Mucosa of rectum (tissue), 2 donors: Measurements from ENCODE around the gene HPS5.

Experiments
- H3K27ac ChIP-seq, 2 donors: one replicate each; pipeline ENCODE4 v1.7.0; 2013; ENCODE audit warnings: inconsistent platforms in 2 of 2, low read depth in 2 of 2, low read length in 2 of 2
- H3K27me3 ChIP-seq, 2 donors: one replicate each; pipeline ENCODE4 v1.7.0; 2013; ENCODE audit warnings: low read length in 2 of 2; ENCODE audit not compliant: control insufficient read depth in 2 of 2, insufficient read depth in 2 of 2
- H3K36me3 ChIP-seq, 2 donors: one replicate each; pipeline ENCODE4 v1.7.0; 2013; ENCODE audit warnings: low read length in 2 of 2; ENCODE audit not compliant: control insufficient read depth in 2 of 2, insufficient read depth in 2 of 2
- H3K4me1 ChIP-seq, 2 donors: one replicate each; pipeline ENCODE4 v1.7.0; 2013; ENCODE audit warnings: low read length in 2 of 2, mild to moderate bottlenecking in 1 of 2; ENCODE audit not compliant: control insufficient read depth in 2 of 2, insufficient read depth in 2 of 2
- H3K4me3 ChIP-seq, 2 donors: one replicate each; pipeline ENCODE4 v1.7.0; 2013; ENCODE audit warnings: low read length in 2 of 2
- H3K9ac ChIP-seq, 2 donors: one replicate each; pipeline ENCODE4 v1.7.0; 2013; ENCODE audit warnings: low read length in 2 of 2, low read depth in 1 of 2, mild to moderate bottlenecking in 1 of 2
- H3K9me3 ChIP-seq, 2 donors: one replicate each; pipeline ENCODE4 v1.7.0; 2013; ENCODE audit warnings: low read length in 2 of 2; ENCODE audit not compliant: control insufficient read depth in 2 of 2
- donor health status: healthy.
- donor health status: Normal muscosa, but diverticular disease.

Gene HPS5

DNA sequence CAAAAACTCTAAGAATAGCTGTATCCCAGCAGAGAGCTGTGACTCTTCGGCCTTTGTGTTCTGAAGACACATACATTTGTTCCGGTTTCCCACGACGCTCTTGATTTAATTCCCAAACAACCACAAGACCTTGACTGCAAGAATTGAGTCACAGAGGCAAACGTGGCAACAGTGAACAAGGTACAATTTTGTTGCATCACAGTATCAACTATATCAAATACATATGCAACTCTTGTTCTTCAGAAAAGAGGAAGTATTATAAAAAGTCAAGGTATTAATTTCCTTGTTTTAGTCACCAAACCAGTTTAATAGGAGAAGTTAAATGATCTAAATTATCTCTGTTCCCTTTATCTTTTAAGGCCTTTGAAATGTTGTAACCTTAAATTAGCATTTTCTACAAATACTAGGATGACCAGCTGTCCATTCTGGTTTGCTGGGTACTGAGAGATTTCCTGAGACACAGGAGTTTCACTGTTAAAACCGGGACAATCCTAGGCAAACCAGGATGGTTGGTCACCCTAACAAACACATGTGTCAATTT lies 11.1 kb downstream of the HPS5 start:
- no peaks in the 10 kb centered on the region for H3K27me3 ChIP-seq
- H3K36me3 ChIP-seq = peaks cover 15 to 30% of the 10 kb centered on the region in 2 donors
- no peak overlapping the region for H3K4me3 ChIP-seq
- H3K4me1 ChIP-seq = no peaks in the 10 kb centered on the region
- H3K27ac ChIP-seq = no peak overlapping the region
- no peaks in the 10 kb centered on the region for H3K9me3 ChIP-seq
- H3K9ac ChIP-seq = no peak overlapping the region

DNA sequence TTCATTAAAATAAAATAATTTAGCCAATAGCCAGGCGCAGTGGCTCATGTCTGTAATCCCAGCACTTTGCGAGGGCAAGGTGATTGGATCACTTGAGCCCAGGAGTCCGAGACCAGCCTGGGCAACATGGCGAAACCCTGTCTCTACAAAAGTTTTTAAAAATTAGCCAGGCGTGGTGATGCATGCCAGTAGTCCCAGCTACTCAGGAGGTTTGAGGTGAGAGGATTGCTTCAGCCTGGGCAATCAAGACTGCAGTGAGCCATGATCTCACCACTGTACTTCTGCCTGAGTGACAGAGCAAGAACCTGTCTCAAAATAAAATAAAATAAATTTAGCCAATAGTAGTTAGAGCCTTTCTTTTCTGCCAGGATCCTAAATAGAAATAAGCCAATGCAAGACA lies 12.2 kb downstream of the HPS5 start:
- Histone ChIP-seq H3K36me3 (peaks cover 19 to 37% of the 10 kb centered on the region in 2 donors), H3K4me3 (no peak overlapping the region)

DNA sequence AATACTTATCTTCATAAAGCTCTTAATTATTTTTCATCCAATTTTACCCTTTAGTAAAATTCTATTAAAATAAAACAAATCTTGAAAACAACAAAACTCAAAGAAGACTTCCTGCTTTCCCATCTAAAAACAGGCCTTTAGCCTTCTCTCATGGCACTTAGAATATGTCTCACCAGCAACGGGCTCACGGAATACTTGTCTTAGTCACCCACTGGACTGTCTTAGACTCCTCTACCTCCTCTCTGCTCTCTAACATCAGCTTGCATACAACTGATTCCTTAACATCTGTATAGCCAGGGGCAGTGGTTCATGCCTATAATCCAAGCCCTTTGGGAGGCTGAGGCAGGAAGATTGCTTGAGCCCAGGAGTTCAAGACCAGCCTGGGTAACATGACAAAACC lies 13.7 kb downstream of the HPS5 start:
- no peaks in the 10 kb centered on the region for H3K9me3 ChIP-seq
- peaks cover 0 to 3% of the 10 kb centered on the region in 2 donors for H3K4me1 ChIP-seq
- no peak overlapping the region for H3K9ac ChIP-seq
- no peaks in the 10 kb centered on the region for H3K27me3 ChIP-seq
- H3K27ac ChIP-seq = no peak overlapping the region
- no peak overlapping the region for H3K4me3 ChIP-seq
- H3K36me3 ChIP-seq = peaks cover 19 to 39% of the 10 kb centered on the region in 2 donors

More for the DNA sequence above, 12.2 kb downstream of the HPS5 start:
- H3K27ac ChIP-seq = no peak overlapping the region
- no peak overlapping the region for H3K9ac ChIP-seq
- H3K9me3 ChIP-seq = no peaks in the 10 kb centered on the region
- H3K27me3 ChIP-seq = no peaks in the 10 kb centered on the region
- no peaks in the 10 kb centered on the region for H3K4me1 ChIP-seq

DNA sequence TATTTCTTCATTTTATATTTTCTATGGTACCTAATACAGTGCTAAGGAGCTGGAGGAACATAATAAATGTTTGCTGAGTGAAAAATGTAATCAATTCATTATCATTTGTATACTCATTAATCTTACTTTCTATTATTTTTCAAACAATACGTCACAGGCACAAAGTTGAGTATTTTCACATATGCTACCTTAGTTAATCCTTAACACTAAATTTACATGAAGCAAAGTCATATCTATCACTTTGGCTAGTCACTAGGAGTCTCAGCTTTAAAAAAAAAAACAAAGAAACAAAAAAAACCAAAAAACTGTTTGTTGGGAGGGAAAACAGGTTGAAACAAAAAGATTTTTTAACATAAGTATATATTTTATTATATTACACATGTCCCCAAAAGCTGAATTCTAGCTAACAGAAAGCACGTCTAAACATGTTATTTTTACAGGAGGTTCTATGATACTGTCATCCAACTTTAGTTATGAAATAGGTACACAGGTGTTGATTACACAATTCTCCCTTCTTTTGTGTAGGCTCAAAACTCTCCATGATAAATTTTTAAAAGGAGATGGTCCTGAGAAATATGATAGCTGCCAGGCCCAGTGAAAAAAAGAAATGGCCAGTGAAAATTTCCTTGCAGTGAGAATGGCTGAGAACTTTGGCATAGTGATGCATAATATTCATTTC lies 14.3 kb downstream of the HPS5 start:
- H3K27me3 ChIP-seq = no peaks in the 10 kb centered on the region
- no peak overlapping the region for H3K9ac ChIP-seq
- H3K9me3 ChIP-seq = no peaks in the 10 kb centered on the region
- H3K27ac ChIP-seq = no peak overlapping the region
- no peak overlapping the region for H3K4me3 ChIP-seq
- H3K4me1 ChIP-seq = peaks cover 0 to 3% of the 10 kb centered on the region in 2 donors
- H3K36me3 ChIP-seq = peaks cover 19 to 39% of the 10 kb centered on the region in 2 donors

DNA sequence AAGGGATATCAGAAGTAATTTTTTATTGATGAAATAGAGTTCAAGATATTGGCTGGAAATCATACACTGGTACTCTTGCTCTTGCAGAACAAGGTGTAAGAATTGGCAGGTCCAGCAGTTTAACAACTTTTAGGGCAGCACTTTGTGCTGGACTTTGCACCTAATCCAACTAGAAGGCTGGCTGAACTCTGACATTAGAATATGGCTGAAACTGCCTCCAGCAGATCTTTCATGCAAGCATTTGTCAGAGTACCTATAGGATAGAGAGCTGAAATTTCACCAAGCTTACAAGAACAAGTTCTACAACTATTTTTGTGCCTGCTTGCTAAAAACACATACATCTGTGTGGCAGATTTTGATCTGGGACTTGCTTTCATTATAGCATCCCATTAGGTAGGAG lies 17.2 kb downstream of the HPS5 start:
- peaks cover 0 to 3% of the 10 kb centered on the region in 2 donors for H3K4me1 ChIP-seq
- H3K9me3 ChIP-seq = no peaks in the 10 kb centered on the region
- H3K9ac ChIP-seq = no peak overlapping the region
- H3K27ac ChIP-seq = no peak overlapping the region
- no peaks in the 10 kb centered on the region for H3K27me3 ChIP-seq
- no peak overlapping the region for H3K4me3 ChIP-seq
- peaks cover 21 to 34% of the 10 kb centered on the region in 2 donors for H3K36me3 ChIP-seq

DNA sequence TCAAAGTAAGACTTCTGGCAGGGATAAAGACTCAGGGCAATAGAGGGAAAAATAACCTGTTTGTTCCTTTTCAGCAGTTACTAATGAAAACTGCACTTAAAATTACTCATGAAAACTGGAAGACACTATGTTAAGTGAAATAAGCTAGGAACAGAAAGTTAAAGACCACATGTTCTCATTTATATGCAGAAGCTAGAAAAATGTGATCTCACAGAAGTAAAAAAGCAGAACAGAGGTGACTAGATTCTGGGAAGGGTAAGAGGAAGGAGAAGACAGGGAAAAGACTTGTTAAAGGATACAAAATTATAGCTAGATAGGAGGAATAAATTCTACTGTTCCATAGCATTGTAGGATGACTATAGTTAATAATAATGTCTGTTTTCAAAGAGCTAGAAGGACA lies 22.2 kb downstream of the HPS5 start:
- H3K36me3 ChIP-seq = peaks cover 41 to 45% of the 10 kb centered on the region in 2 donors
- peaks cover 0 to 3% of the 10 kb centered on the region in 2 donors for H3K4me1 ChIP-seq
- no peak overlapping the region for H3K9ac ChIP-seq
- no peak overlapping the region for H3K27ac ChIP-seq
- no peak overlapping the region for H3K4me3 ChIP-seq
- no peaks in the 10 kb centered on the region for H3K27me3 ChIP-seq
- no peaks in the 10 kb centered on the region for H3K9me3 ChIP-seq

DNA sequence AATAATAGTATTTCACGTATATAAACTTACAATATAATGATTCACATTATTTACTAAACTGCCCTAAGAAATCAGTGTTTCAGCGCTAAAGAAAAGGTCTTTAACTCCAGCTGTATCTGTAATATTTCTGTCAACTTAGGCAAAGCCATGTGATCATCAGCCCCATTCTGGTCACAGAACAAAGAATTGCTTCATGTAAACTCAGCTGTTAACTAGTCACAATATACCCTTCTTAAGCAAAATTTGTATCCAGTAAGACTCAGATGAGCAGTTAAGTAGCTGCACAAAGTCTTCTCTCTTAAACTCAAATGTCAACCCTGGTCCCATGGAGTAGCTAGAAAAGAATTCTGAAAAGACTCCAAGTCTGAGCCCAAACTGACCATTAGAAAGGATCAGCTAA lies 26.6 kb downstream of the HPS5 start:
- Histone ChIP-seq H3K9ac (no peak overlapping the region), H3K9me3 (no peaks in the 10 kb centered on the region), H3K27me3 (no peaks in the 10 kb centered on the region), H3K36me3 (peaks cover 58 to 59% of the 10 kb centered on the region in 2 donors), H3K4me1 (no peaks in the 10 kb centered on the region), H3K27ac (no peak overlapping the region), H3K4me3 (no peak overlapping the region)

DNA sequence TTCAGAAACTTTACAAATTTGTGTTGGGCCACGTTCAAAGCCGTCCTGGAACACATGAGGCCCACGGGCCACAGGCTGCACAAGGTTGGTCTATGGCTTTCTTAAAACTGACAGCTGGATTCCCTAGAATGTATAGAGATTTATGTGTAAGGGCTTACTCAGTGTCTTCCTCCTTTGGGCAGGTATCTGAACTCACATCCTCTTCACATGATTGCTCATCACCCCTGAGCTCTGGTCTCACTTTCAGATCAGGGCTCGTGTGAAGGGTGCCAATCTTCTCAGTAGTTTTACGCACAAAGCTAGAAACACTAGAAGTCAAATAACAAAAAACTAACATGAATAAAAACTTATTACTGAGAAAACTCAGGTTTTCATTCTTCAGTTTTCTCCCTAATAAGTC lies 27.1 kb downstream of the HPS5 start:
- Histone ChIP-seq H3K36me3 (peaks cover 57 to 64% of the 10 kb centered on the region in 2 donors), H3K27me3 (no peaks in the 10 kb centered on the region), H3K9ac (no peak overlapping the region), H3K27ac (no peak overlapping the region), H3K9me3 (no peaks in the 10 kb centered on the region), H3K4me1 (no peaks in the 10 kb centered on the region), H3K4me3 (no peak overlapping the region)

DNA sequence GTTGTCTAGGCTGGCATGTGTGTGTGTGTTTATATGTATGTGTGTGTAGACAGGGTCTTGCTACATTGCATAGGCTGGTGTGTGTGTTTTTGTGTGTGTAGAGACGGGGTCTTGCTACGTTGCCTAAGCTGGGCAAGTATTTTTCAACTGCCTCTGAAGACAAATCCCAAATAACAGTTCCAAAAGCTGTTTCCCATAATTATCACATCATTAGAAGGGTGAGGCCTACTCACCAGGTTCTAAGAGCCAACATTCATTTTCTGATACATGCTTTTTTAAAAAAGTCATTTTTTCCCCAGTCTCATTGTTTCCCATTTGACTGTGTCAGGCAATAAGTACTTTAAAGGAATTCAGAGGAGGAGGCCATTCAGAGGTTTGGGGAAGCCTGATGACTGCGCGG lies 33.0 kb downstream of the HPS5 start:
- Histone ChIP-seq H3K4me3 (no peak overlapping the region), H3K27ac (no peak overlapping the region), H3K9me3 (no peaks in the 10 kb centered on the region), H3K27me3 (no peaks in the 10 kb centered on the region), H3K9ac (no peak overlapping the region), H3K36me3 (peaks cover 49 to 55% of the 10 kb centered on the region in 2 donors), H3K4me1 (no peaks in the 10 kb centered on the region)

DNA sequence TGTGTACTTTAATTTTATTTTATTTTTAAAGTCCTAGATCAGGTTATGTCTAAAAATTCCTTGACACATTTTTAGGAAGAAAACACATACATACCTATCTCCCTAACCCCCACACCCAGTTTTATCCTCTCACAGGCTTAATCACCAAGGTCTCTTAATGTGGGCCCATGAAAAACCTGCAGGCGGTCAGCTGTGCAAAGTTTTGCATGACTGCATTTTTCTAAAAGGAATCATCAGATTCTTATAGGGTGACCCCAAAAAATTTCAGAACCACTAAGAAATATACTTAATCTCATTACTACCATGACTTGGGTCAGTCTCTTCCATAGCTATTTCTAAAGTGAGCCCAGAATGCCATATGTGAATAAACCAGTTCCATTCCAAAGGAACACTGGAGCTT lies 36.1 kb downstream of the HPS5 start:
- Histone ChIP-seq H3K27me3 (no peaks in the 10 kb centered on the region), H3K36me3 (peaks cover 44 to 56% of the 10 kb centered on the region in 2 donors), H3K4me3 (no peak overlapping the region), H3K4me1 (no peaks in the 10 kb centered on the region), H3K9me3 (no peaks in the 10 kb centered on the region), H3K9ac (no peak overlapping the region), H3K27ac (no peak overlapping the region)
